HCT116 (cell line): ENCODE results near the gene NEDD4. TPM values are rescaled to one million over a fixed set of nuclear protein-coding genes. Genes with fewer than 3 reads are reported as not detected.

Experiments used
- ATAC-seq: fragments of 200-7000 bp; cut with Tn5 transposase; 2 replicates; pipeline ENCODE4 v1.9.1; 2020; ENCODE audit warnings: mild to moderate bottlenecking, moderate library complexity
- BruUV-seq: library from RNA; stranded (reverse); fragments of 400-500 nt; replicated peaks from 2 replicates; lab custom pipeline; 2021; lab: Mats Ljungman, UMichigan
- CTCF ChIA-PET: fragments of 300-600 bp; sonication (Branson Sonifier 250); formaldehyde crosslinking; loops from one replicate; lab custom pipeline; 2021; ENCODE audit warnings: antibody characterized with exemption; lab: Charles Lee
- POLR2A ChIA-PET: fragments of 300-600, 350-600 bp; sonication (Branson Sonifier 250); formaldehyde crosslinking; loops from one replicate; lab custom pipeline; 2021; ENCODE audit warnings: antibody characterized with exemption; lab: Charles Lee
- RAD21 ChIA-PET, 2 experiments: fragments of 300-600 bp; sonication (Branson Sonifier 250); formaldehyde crosslinking; loops; one replicate each; lab custom pipeline; 2023; ENCODE audit warnings: low total read pairs in 2 of 2; ENCODE audit not compliant: uncharacterized antibody in 2 of 2, unreplicated experiment in 2 of 2, low non-redundant PET in 1 of 2; lab: Charles Lee
- DNase-seq: peaks from one replicate; pipeline ENCODE4 v3.0.0-alpha.2; 2010; ENCODE audit warnings: low read depth, low spot score
- H2AFZ ChIP-seq: fragments of 200-600 bp; shearing (Covaris generic), sonication (generic); 2 replicates; pipeline ENCODE4 v1.6.1; 2017; ENCODE audit warnings: low read depth, mixed run types, mixed read lengths, antibody characterized with exemption, low read length; ENCODE audit not compliant: poor library complexity, severe bottlenecking
- H3K27ac ChIP-seq: 2 replicates; pipeline ENCODE4 v1.5.1; 2012; ENCODE audit warnings: low read depth, low read length
- H3K27me3 ChIP-seq: fragments of 200-600 bp; sonication (generic); 2 replicates; pipeline ENCODE4 v1.6.1; 2016; ENCODE audit warnings: mixed run types, low read length, mixed read lengths; ENCODE audit not compliant: insufficient read depth
- H3K36me3 ChIP-seq, 2 experiments: fragments of 200-500 bp in 1 of 2; fragments of 200-600 bp in 1 of 2; sonication (Bioruptor generic) in 1 of 2; sonication (generic) in 1 of 2; 2 replicates each; pipeline versions ENCODE4 v1.5.1 to v1.6.1; 2014 to 2016; ENCODE audit warnings: low read length in 2 of 2, inconsistent platforms in 1 of 2, mixed read lengths in 1 of 2, mixed run types in 1 of 2; ENCODE audit not compliant: insufficient read depth in 2 of 2, control insufficient read depth in 1 of 2
- H3K4me1 ChIP-seq, 2 experiments: fragments of 200-600 bp in 1 of 2; sonication (generic) in 1 of 2; 2 replicates each; pipeline versions ENCODE4 v1.5.1 to v1.6.1; 2012 to 2017; ENCODE audit warnings: low read length in 2 of 2, inconsistent platforms in 1 of 2, mild to moderate bottlenecking in 1 of 2, mixed read lengths in 1 of 2, mixed run types in 1 of 2, moderate library complexity in 1 of 2; ENCODE audit not compliant: insufficient read depth in 2 of 2, control insufficient read depth in 1 of 2
- H3K4me2 ChIP-seq: fragments of 200-600 bp; sonication (generic); 2 replicates; pipeline ENCODE4 v1.6.1; 2017; ENCODE audit warnings: mixed run types, low read length, mixed read lengths
- H3K4me3 ChIP-seq, 2 experiments: fragments of 200-600 bp in 1 of 2; sonication (generic) in 1 of 2; replicated peaks in 1 of 2; 2 replicates each; pipeline ENCODE4 v1.5.1; 2011 to 2016; ENCODE audit warnings: low read length in 2 of 2, control low read depth in 1 of 2, low read depth in 1 of 2, mild to moderate bottlenecking in 1 of 2, mixed read lengths in 1 of 2, mixed run types in 1 of 2
- H3K79me2 ChIP-seq: fragments of 200-600 bp; sonication (generic); 2 replicates; pipeline ENCODE4 v1.6.1; 2017; ENCODE audit warnings: mild to moderate bottlenecking, mixed run types, low read length, moderate library complexity, mixed read lengths; ENCODE audit not compliant: insufficient read depth
- H3K9ac ChIP-seq: fragments of 200-600 bp; sonication (generic); 2 replicates; pipeline ENCODE4 v1.6.1; 2016; ENCODE audit warnings: low read length, mixed read lengths
- H3K9me2 ChIP-seq: fragments of 200-600 bp; sonication (generic), shearing (Covaris generic); 2 replicates; pipeline ENCODE4 v1.6.1; 2017; ENCODE audit warnings: mixed run types, mild to moderate bottlenecking, moderate library complexity; ENCODE audit not compliant: insufficient read depth
- H3K9me3 ChIP-seq, 2 experiments: fragments of 200-500 bp in 1 of 2; fragments of 200-600 bp in 1 of 2; sonication (Bioruptor generic) in 1 of 2; sonication (generic) in 1 of 2; 2 replicates each; pipeline ENCODE4 v1.6.1; 2014 to 2017; ENCODE audit warnings: low read length in 2 of 2, mixed read lengths in 2 of 2, inconsistent platforms in 1 of 2, low read depth in 1 of 2, mild to moderate bottlenecking in 1 of 2, mixed run types in 1 of 2, moderate library complexity in 1 of 2; ENCODE audit not compliant: control insufficient read depth in 1 of 2, insufficient read depth in 1 of 2
- H4K20me1 ChIP-seq: fragments of 200-600 bp; sonication (generic), shearing (Covaris generic); 2 replicates; pipeline ENCODE4 v1.6.1; 2017; ENCODE audit warnings: mixed run types, mild to moderate bottlenecking, moderate library complexity; ENCODE audit not compliant: insufficient read depth
- CBX3 ChIP-seq: IDR thresholded peaks from 2 replicates; pipeline ENCODE4 v1.6.1; 2012; ENCODE audit warnings: low read depth
- EZH2 ChIP-seq: fragments of 200-600 bp; sonication (generic); IDR thresholded peaks from 2 replicates; pipeline ENCODE4 v1.6.1; 2017; ENCODE audit warnings: antibody characterized with exemption, mixed run types
- FOSL1 ChIP-seq: IDR thresholded peaks from 2 replicates; pipeline ENCODE4 v1.6.1; 2012; ENCODE audit warnings: low read depth
- POLR2A ChIP-seq: IDR thresholded peaks from 2 replicates; pipeline ENCODE4 v1.7.0; 2011; ENCODE audit warnings: borderline replicate concordance; ENCODE audit not compliant: insufficient read depth, insufficient read length; ENCODE audit errors: extremely low read depth
- POLR2AphosphoS5 ChIP-seq: IDR thresholded peaks from 2 replicates; pipeline ENCODE4 v1.6.1; 2011; ENCODE audit warnings: mild to moderate bottlenecking, low read depth, low read length, moderate library complexity
- SRF ChIP-seq: IDR thresholded peaks from 2 replicates; pipeline ENCODE4 v1.6.1; 2012; ENCODE audit warnings: low read depth
- ZFX ChIP-seq: fragments of 450-650 bp; IDR thresholded peaks from 2 replicates; pipeline ENCODE4 v1.6.1; 2017
- intact Hi-C: fragments of 100-400 bp; cut with micrococcal nuclease; formaldehyde crosslinking; loops from 2 replicates; pipeline ENCODE4 v1.10.0; 2022
- total RNA-seq: library from RNA; stranded (reverse); gene quantifications from one replicate; pipeline ENCODE4 v1.2.1, GENCODE V29; 2021; ENCODE audit not compliant: unreplicated experiment
- TF ChIP-seq, protein P1 (sequence below): IDR thresholded peaks from 2 replicates; pipeline ENCODE4 v1.6.1; 2011; ENCODE audit warnings: mild to moderate bottlenecking, low read length, moderate library complexity; ENCODE audit not compliant: insufficient replicate concordance; ENCODE audit errors: extremely low read depth
- TF ChIP-seq, protein P2 (sequence below), 3 experiments: fragments of 200-600 bp in 1 of 3; sonication (generic) in 1 of 3; IDR thresholded peaks in 2 of 3; conservative IDR thresholded peaks in 1 of 3; 2 replicates each; pipeline ENCODE4 v1.5.1; 2012 to 2017; ENCODE audit warnings: low read depth in 2 of 3, low read length in 2 of 3, antibody characterized with exemption in 1 of 3, borderline replicate concordance in 1 of 3, control low read depth in 1 of 3, mild to moderate bottlenecking in 1 of 3, mixed read lengths in 1 of 3, mixed run types in 1 of 3, moderate library complexity in 1 of 3; ENCODE audit not compliant: insufficient read depth in 1 of 3

NEDD4 gene
- total RNA-seq, 1 experiment from 2014 or later, result 13.7 TPM

DNA sequence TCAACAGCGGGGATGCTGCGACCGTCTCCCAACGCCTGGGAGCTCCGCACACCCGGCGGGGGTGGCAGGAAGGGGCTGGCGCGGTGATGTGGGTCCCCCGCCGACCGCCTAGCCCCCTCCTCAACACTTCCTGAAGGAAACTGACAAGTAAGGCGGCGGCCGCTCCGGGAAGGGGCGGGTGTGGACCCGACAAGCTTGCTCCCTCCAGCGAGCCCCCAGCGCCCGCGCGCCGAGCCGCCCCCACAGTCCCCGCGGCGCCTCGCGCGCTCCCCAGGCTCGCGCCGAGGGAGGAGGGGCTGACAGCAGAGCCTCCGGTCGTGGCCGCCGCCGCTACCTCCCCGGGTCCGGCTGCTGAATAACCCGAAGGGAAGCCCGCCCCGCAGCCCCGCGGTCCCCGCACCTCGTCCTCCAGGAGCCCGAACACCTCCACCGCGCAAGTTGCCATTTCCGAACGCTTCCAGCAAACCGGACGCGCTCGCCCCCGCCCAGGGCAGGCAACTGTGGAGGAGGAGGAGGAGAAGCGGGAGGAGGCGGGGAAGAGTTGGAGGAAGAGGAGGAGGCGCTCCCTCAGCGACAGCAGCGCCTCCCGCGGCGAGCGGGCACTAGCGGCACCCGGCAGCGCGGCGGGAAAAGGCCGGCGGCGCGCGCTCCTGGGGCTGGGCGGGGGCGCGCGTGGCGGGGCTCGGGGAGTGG is at the start of gene NEDD4 (continued):
- TF ChIP-seq, protein P1, sequence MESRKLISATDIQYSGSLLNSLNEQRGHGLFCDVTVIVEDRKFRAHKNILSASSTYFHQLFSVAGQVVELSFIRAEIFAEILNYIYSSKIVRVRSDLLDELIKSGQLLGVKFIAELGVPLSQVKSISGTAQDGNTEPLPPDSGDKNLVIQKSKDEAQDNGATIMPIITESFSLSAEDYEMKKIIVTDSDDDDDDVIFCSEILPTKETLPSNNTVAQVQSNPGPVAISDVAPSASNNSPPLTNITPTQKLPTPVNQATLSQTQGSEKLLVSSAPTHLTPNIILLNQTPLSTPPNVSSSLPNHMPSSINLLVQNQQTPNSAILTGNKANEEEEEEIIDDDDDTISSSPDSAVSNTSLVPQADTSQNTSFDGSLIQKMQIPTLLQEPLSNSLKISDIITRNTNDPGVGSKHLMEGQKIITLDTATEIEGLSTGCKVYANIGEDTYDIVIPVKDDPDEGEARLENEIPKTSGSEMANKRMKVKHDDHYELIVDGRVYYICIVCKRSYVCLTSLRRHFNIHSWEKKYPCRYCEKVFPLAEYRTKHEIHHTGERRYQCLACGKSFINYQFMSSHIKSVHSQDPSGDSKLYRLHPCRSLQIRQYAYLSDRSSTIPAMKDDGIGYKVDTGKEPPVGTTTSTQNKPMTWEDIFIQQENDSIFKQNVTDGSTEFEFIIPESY, result no peak
- TF ChIP-seq SRF (no peak), EZH2 (no peak), ZFX (no peak), CBX3 (no peak; the same call in 1 of the 2 replicates)

DNA sequence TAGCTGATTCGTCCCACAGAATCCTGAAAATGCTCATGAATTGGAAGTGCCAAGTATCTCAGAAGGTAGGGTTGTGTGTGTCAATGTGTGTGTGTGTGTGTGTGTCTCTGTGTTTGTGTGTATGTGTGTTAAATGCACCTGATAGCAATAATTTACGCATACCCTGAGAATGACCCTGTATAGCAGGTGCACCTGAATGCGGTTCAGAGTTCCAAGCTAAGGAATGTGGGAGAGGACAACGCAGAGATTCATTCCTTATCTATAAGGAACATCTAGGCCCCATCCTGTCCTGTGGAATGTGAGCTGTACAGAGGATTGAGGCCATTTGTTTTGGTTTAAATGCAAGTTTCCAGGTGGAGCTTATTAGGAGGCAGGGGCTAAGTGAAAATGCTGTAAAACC is 49.1 kb upstream of the NEDD4 start:
- CTCF ChIA-PET, result no interaction called here
- Histone ChIP-seq H3K27ac (no peak overlapping the region), H3K36me3 (no peaks in the 10 kb centered on the region), H4K20me1 (no peaks in the 10 kb centered on the region), H3K4me2 (no peak overlapping the region), H3K4me1 (peaks cover 18 to 23% of the 10 kb centered on the region in 2 experiments), H3K9ac (no peak overlapping the region), H3K79me2 (no peaks in the 10 kb centered on the region), H3K9me2 (no peaks in the 10 kb centered on the region), H2AFZ (no peak overlapping the region), H3K27me3 (no peaks in the 10 kb centered on the region), H3K4me3 (no peak overlapping the region), H3K9me3 (no peaks in the 10 kb centered on the region)
- RAD21 ChIA-PET, result no interaction called here
- DNase-seq, result no peak
- no TSS peak for BruUV-seq
- no peak for ATAC-seq
- POLR2A ChIA-PET, result no interaction called here
- intact Hi-C loops, result no loop called here
- TF ChIP-seq, protein P2, sequence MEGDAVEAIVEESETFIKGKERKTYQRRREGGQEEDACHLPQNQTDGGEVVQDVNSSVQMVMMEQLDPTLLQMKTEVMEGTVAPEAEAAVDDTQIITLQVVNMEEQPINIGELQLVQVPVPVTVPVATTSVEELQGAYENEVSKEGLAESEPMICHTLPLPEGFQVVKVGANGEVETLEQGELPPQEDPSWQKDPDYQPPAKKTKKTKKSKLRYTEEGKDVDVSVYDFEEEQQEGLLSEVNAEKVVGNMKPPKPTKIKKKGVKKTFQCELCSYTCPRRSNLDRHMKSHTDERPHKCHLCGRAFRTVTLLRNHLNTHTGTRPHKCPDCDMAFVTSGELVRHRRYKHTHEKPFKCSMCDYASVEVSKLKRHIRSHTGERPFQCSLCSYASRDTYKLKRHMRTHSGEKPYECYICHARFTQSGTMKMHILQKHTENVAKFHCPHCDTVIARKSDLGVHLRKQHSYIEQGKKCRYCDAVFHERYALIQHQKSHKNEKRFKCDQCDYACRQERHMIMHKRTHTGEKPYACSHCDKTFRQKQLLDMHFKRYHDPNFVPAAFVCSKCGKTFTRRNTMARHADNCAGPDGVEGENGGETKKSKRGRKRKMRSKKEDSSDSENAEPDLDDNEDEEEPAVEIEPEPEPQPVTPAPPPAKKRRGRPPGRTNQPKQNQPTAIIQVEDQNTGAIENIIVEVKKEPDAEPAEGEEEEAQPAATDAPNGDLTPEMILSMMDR (IDR thresholded peaks at IDR 0.05 in 2 of 3, conservative IDR thresholded peaks at IDR 0.05 in 1 of 3; ENCODE audit: borderline replicate concordance in 1 of 3, insufficient read depth in 1 of 3, low read depth in 2 of 3, low read length in 2 of 3), result no peak
- TF ChIP-seq EZH2 (no peak), POLR2A (no peak), FOSL1 (no peak), POLR2AphosphoS5 (no peak), CBX3 (no peak)
